ENCODE data around the gene ADAT2. TPM values are rescaled to one million over a fixed set of nuclear protein-coding genes. Genes with fewer than 3 reads are reported as not detected.

The ADAT2 gene
- total RNA-seq, 1 donor from 2014 or later: 6.2 TPM

DNA sequence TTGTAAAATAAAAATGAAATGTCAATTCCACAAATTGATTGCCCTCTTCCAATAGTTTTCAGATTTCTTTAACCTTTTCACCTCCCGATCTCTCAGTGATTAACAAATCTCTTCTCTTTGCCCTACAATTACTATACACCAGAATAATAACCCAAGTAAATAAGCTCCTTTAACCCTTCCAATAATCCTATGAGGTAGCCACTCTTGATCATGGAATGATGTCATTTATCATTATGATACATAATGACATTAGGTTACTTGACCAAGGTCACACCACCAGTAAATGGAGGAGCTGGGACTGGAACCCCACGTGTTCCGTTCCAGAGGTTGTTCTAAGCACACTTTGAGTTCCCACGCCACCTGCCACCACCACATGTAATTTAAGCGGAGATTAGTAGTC lies 54.8 kb downstream of the ADAT2 start:
- Histone ChIP-seq H3K27me3 (ENCODE audit: low read depth) (no peaks in the 10 kb centered on the region), H3K4me1 (peaks cover 10% of the 10 kb centered on the region), H3K27ac (no peak overlapping the region), H3K9me3 (no peaks in the 10 kb centered on the region), H3K36me3 (no peaks in the 10 kb centered on the region), H3K4me3 (no peak overlapping the region)
- intact Hi-C loops (cut with DNase I): no loop called here
- no peak for ATAC-seq
- TF ChIP-seq, protein P1, sequence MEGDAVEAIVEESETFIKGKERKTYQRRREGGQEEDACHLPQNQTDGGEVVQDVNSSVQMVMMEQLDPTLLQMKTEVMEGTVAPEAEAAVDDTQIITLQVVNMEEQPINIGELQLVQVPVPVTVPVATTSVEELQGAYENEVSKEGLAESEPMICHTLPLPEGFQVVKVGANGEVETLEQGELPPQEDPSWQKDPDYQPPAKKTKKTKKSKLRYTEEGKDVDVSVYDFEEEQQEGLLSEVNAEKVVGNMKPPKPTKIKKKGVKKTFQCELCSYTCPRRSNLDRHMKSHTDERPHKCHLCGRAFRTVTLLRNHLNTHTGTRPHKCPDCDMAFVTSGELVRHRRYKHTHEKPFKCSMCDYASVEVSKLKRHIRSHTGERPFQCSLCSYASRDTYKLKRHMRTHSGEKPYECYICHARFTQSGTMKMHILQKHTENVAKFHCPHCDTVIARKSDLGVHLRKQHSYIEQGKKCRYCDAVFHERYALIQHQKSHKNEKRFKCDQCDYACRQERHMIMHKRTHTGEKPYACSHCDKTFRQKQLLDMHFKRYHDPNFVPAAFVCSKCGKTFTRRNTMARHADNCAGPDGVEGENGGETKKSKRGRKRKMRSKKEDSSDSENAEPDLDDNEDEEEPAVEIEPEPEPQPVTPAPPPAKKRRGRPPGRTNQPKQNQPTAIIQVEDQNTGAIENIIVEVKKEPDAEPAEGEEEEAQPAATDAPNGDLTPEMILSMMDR (IDR thresholded peaks at IDR 0.05): no peak
- DNase-seq: no peak

DNA sequence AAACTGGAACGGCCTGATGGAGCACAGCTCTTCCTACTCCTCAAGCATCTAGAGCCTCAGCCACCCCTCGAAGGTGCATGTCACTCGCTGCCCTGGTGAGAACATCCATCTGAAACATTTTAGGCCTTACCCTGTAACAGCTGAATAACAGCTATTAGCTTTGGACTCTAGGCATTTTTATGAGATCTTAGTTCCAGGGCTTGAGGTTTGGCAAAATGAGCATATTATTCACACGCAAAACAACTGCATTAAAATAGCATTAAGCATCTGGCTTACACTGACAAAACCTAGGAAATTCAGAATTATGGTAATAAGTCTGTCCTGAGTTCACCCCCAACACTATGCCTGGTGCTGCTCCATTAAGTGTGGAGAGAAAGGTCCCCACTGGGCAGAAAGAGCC lies 56.1 kb downstream of the ADAT2 start:
- no peaks in the 10 kb centered on the region for H3K9me3 ChIP-seq
- no peak overlapping the region for H3K4me3 ChIP-seq

DNA sequence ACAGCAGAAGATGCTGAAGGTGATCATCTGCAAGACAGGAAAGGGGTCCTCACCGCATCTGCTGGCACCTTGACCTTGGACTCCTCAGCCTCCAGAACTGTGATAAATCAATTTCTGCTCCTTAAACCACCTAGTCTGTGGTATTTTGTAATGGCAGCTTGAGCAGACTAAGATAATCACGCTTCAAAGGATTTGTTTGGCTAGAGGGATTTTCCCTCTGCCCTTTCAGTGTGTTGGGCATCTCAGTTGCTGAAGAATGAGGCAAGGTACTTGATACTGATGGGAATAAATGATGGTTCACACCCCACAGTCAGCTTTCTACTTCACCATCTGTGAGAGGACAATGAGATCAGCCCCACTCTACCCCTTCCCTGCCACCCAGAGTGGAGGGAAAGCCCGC lies 60.2 kb downstream of the ADAT2 start:
- ATAC-seq (no peak), DNase-seq (no peak)
- H3K4me1 ChIP-seq: no peaks in the 10 kb centered on the region
- no peak overlapping the region for H3K27ac ChIP-seq
- TF ChIP-seq, protein P1 (IDR thresholded peaks at IDR 0.05): no peak
- intact Hi-C loops (cut with DNase I): no loop called here
- no peaks in the 10 kb centered on the region for H3K27me3 ChIP-seq (ENCODE audit: low read depth)
- no peak overlapping the region for H3K4me3 ChIP-seq
- no peaks in the 10 kb centered on the region for H3K9me3 ChIP-seq
- no peaks in the 10 kb centered on the region for H3K36me3 ChIP-seq

More for the DNA sequence above, 56.1 kb downstream of the ADAT2 start:
- H3K4me1 ChIP-seq: peaks cover 4% of the 10 kb centered on the region
- H3K36me3 ChIP-seq: no peaks in the 10 kb centered on the region
- no peak overlapping the region for H3K27ac ChIP-seq
- DNase-seq (no peak), ATAC-seq (no peak)
- intact Hi-C loops (cut with DNase I): no loop called here
- TF ChIP-seq, protein P1 (IDR thresholded peaks at IDR 0.05): no peak
- H3K27me3 ChIP-seq (ENCODE audit: low read depth): no peaks in the 10 kb centered on the region

DNA sequence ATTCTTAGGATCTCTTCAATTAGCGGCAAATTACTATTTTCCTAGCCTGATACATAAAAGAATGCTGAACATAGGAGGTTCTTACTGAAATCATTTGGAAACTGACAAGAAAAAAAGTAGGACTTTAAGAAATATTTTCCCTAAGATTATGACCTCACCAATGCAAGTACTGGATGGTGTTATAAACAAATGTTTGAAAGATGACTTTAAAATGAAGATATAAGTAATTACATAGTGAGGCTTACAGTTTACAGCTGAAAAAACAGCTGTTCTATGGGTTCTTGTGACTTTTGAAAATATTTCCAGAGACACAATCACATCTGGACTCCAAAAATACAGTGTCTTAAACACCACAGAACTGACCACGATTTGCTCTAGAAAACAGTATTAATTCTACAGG lies 64.9 kb downstream of the ADAT2 start:
- Histone ChIP-seq H3K36me3 (no peaks in the 10 kb centered on the region), H3K27me3 (ENCODE audit: low read depth) (no peaks in the 10 kb centered on the region), H3K9me3 (no peaks in the 10 kb centered on the region), H3K27ac (no peak overlapping the region), H3K4me3 (no peak overlapping the region), H3K4me1 (no peaks in the 10 kb centered on the region)
- intact Hi-C loops (cut with DNase I): no loop called here
- ATAC-seq (no peak), DNase-seq (no peak)
- TF ChIP-seq, protein P1 (IDR thresholded peaks at IDR 0.05): no peak

DNA sequence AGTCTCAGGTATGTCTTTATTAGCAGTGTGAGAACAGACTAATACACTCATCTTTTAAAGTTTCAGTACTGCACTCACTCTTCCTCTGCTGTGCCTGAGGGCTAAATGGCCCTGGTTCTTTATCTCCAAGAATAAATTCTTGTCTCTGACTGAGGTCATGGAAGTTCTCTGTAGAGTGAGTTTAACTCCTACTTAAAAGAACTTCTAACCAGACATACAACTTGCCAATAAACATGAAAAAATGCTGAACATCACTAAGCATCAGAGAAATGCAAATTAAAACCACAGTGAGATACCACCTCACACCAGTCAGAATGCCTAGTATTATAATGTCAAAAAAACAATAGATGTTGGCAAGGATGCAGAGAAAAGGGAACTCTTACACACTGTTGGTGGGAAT lies 73.6 kb downstream of the ADAT2 start:
- H3K4me3 ChIP-seq: no peak overlapping the region
- H3K4me1 ChIP-seq: no peaks in the 10 kb centered on the region
- no peaks in the 10 kb centered on the region for H3K9me3 ChIP-seq
- no peaks in the 10 kb centered on the region for H3K27me3 ChIP-seq (ENCODE audit: low read depth)
- TF ChIP-seq, protein P1 (IDR thresholded peaks at IDR 0.05): no peak
- DNase-seq (no peak), ATAC-seq (no peak)
- H3K36me3 ChIP-seq: no peaks in the 10 kb centered on the region
- H3K27ac ChIP-seq: no peak overlapping the region
- intact Hi-C loops (cut with DNase I): no loop called here

DNA sequence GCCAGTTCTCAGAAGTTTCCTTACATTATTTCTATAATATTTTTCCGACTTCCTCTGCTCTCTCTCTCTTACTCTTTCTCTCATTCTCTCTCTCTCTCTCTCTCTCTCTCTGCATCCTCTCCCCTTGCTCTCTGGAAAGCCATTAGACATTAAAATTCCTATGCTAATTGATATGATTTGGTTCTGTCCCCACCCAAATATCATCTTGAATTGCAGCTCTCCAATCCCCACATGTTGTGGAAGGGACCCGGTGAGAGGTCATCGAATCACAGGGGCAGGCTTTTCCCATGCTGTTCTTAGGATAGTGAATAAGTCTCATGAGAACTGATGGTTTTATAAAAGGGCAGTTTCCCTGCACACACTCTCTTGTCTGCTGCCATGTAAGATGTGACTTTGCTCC lies 74.1 kb downstream of the ADAT2 start:
- no peak for ATAC-seq
- Histone ChIP-seq H3K36me3 (no peaks in the 10 kb centered on the region), H3K27ac (no peak overlapping the region), H3K4me3 (no peak overlapping the region), H3K4me1 (no peaks in the 10 kb centered on the region), H3K27me3 (ENCODE audit: low read depth) (no peaks in the 10 kb centered on the region), H3K9me3 (no peaks in the 10 kb centered on the region)
- intact Hi-C loops (cut with DNase I): no loop called here
- TF ChIP-seq, protein P1 (IDR thresholded peaks at IDR 0.05): no peak
- DNase-seq: no peak
